ENCODE data around the gene PGM5. TPM values are rescaled to one million over a fixed set of nuclear protein-coding genes. Genes with fewer than 3 reads are reported as not detected.

The PGM5 gene
- total RNA-seq, 1 donor from 2014 or later, result not detected

DNA sequence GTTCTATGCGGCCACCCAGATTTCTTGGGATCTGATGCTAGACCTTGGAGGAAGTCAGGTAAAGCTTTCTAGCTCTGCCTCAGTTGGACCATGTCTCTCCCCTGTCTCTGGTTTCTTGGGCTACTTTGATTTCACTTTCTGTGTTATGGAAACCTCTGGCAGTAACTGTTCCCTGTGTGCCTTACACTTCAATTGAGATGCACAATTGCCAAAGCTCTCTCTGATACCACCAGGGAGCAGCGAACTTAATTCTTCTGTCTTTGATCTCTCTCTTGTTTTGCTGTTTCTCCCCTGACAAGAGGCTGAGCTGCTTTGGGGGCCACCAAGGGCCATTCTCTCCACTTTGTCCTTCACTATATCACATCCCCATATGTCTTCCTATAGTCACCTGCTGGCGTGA is 61.4 kb downstream of the PGM5 start:
- H3K36me3 Mint-ChIP-seq (ENCODE audit: low read depth), result no peaks in the 10 kb centered on the region
- H3K27me3 Mint-ChIP-seq (ENCODE audit: low read depth), result peaks cover 12% of the 10 kb centered on the region
- TF ChIP-seq, protein P1, sequence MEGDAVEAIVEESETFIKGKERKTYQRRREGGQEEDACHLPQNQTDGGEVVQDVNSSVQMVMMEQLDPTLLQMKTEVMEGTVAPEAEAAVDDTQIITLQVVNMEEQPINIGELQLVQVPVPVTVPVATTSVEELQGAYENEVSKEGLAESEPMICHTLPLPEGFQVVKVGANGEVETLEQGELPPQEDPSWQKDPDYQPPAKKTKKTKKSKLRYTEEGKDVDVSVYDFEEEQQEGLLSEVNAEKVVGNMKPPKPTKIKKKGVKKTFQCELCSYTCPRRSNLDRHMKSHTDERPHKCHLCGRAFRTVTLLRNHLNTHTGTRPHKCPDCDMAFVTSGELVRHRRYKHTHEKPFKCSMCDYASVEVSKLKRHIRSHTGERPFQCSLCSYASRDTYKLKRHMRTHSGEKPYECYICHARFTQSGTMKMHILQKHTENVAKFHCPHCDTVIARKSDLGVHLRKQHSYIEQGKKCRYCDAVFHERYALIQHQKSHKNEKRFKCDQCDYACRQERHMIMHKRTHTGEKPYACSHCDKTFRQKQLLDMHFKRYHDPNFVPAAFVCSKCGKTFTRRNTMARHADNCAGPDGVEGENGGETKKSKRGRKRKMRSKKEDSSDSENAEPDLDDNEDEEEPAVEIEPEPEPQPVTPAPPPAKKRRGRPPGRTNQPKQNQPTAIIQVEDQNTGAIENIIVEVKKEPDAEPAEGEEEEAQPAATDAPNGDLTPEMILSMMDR (IDR thresholded peaks at IDR 0.05), result no peak
- H3K27ac Mint-ChIP-seq (ENCODE audit: unreplicated experiment), result no peak overlapping the region
- no peak overlapping the region for H3K4me3 Mint-ChIP-seq (ENCODE audit: unreplicated experiment)
- H3K4me1 Mint-ChIP-seq (ENCODE audit: low read depth), result no peaks in the 10 kb centered on the region
- peaks cover 2% of the 10 kb centered on the region for H3K9me3 Mint-ChIP-seq (ENCODE audit: low read depth)
- DNase-seq (ENCODE audit: low spot score), result no peak

DNA sequence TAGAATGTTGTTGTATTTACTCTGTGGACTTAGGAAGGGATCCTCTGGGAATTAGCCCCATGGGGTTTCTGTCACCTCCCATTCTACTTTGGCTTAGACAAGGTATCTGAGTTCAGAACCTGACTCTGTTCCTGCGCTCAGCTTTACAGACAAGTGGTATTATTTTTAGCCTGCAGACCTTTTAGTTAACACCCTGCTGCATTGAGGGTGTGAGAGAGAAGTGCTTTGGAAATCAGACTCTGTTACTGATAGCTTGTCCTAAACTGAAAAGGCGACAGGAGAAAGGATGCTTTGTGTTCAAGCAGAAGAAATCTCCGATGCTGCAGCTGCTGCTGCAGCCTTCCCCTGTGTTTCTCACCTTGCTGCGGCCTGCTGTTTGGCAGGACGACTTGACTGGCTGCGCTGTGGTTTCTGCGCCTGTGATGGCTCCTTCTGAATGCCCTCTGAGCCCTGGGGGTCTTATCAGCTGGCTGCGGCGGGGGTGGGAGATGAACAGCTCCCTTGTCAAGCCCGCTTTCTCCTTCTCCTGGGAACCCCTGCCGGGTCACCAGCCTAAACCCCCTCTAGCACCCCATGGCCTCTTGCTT is 61.9 kb downstream of the PGM5 start:
- peaks cover 12% of the 10 kb centered on the region for H3K27me3 Mint-ChIP-seq (ENCODE audit: low read depth)

DNA sequence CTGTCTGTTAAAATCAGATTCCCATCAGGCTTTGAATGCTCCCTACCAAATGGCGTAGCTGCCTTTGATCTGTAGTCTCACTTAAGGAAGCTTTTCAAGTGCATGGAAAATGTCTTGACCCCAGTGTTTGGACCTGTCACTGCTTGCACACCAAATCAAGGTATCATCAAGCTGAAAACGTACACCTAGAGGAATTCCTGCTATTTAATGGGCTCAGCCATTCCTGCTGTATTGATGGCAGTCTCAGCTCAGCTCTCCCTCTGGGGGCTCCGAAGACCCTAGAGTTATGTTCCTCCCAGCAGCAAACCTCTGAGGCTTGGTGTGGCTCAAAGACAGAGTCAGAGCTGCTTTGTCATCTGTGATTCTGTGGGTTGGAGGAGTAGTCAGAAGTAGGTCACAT is 63.5 kb downstream of the PGM5 start:
- H3K27me3 Mint-ChIP-seq (ENCODE audit: low read depth), result peaks cover 13% of the 10 kb centered on the region
- DNase-seq (ENCODE audit: low spot score), result no peak
- no peaks in the 10 kb centered on the region for H3K4me1 Mint-ChIP-seq (ENCODE audit: low read depth)
- no peak overlapping the region for H3K27ac Mint-ChIP-seq (ENCODE audit: unreplicated experiment)
- peaks cover 4% of the 10 kb centered on the region for H3K9me3 Mint-ChIP-seq (ENCODE audit: low read depth)
- no peak overlapping the region for H3K4me3 Mint-ChIP-seq (ENCODE audit: unreplicated experiment)
- TF ChIP-seq, protein P1 (IDR thresholded peaks at IDR 0.05), result no peak
- H3K36me3 Mint-ChIP-seq (ENCODE audit: low read depth), result no peaks in the 10 kb centered on the region

More for the DNA sequence above, 61.9 kb downstream of the PGM5 start:
- H3K4me1 Mint-ChIP-seq (ENCODE audit: low read depth), result no peaks in the 10 kb centered on the region
- H3K36me3 Mint-ChIP-seq (ENCODE audit: low read depth), result no peaks in the 10 kb centered on the region
- H3K27ac Mint-ChIP-seq (ENCODE audit: unreplicated experiment), result no peak overlapping the region
- no peak for DNase-seq (ENCODE audit: low spot score)
- H3K4me3 Mint-ChIP-seq (ENCODE audit: unreplicated experiment), result no peak overlapping the region
- H3K9me3 Mint-ChIP-seq (ENCODE audit: low read depth), result peaks cover 4% of the 10 kb centered on the region
- TF ChIP-seq, protein P1 (IDR thresholded peaks at IDR 0.05), result no peak

DNA sequence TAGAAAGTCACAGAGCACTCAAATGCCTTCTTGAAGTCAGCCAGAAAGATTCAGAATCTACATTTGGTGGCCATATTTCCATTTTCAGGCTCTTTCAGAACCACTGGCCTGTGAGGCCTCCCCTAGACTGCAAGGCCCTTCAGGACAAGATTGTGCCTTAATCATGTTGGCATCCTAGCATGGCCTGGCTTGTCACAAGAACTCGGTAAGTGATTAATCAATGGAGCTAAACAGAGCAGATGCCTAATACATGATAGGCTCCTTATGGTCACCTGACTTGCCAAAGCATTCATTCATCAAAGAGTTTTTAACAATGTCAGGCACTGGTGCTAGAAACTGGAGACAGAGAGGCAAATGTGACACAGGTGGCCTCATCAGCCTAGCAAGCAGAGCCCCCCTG is 70.3 kb downstream of the PGM5 start:
- H3K9me3 Mint-ChIP-seq (ENCODE audit: low read depth), result peaks cover 4% of the 10 kb centered on the region
- TF ChIP-seq, protein P1 (IDR thresholded peaks at IDR 0.05), result no peak
- H3K27me3 Mint-ChIP-seq (ENCODE audit: low read depth), result peaks cover 13% of the 10 kb centered on the region
- H3K4me1 Mint-ChIP-seq (ENCODE audit: low read depth), result no peaks in the 10 kb centered on the region
- no peak overlapping the region for H3K4me3 Mint-ChIP-seq (ENCODE audit: unreplicated experiment)
- H3K27ac Mint-ChIP-seq (ENCODE audit: unreplicated experiment), result no peak overlapping the region
- no peaks in the 10 kb centered on the region for H3K36me3 Mint-ChIP-seq (ENCODE audit: low read depth)
- DNase-seq (ENCODE audit: low spot score), result no peak

DNA sequence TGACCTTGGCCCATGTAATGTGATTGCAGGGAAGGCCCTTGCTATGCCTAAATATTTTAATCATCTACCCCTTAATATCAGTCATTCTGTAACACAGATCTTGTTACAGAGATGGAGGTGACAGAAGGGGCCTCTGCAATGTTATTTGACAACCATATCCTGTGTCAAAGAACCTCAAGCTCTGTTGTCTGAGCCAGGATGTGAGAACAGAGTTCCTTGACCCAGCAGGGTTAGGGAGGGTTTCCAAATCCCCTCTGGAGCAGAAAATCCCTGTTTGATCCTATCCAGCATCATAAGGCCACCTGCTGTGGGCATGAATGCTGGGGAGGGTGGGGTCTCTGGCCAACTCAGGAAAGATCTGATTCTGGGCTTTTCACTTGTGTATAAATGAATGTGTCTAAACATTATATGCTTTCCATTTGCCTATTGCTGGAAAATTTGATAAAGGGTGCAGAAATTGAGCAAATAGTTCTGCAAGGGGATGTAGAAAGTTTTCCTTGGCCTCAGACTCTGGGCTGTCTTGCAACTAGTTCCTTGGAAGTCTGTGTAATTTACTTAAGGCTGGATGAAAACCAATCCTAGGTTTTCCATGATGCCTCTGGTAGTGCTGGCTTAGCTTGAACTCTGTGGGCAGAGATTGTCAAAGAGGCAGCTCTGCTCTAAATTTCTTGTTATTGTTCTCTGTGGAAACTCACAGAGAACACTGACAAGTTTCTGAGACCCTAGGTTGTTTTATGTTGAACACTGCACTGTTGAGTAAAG is 71.0 kb downstream of the PGM5 start:
- no peak overlapping the region for H3K4me3 Mint-ChIP-seq (ENCODE audit: unreplicated experiment)
- no peaks in the 10 kb centered on the region for H3K4me1 Mint-ChIP-seq (ENCODE audit: low read depth)
- DNase-seq (ENCODE audit: low spot score), result no peak
- TF ChIP-seq, protein P1 (IDR thresholded peaks at IDR 0.05), result no peak
- H3K27ac Mint-ChIP-seq (ENCODE audit: unreplicated experiment), result no peak overlapping the region
- H3K36me3 Mint-ChIP-seq (ENCODE audit: low read depth), result no peaks in the 10 kb centered on the region
- peaks cover 13% of the 10 kb centered on the region for H3K27me3 Mint-ChIP-seq (ENCODE audit: low read depth)
- H3K9me3 Mint-ChIP-seq (ENCODE audit: low read depth), result peaks cover 4% of the 10 kb centered on the region

All from chondrocyte (in vitro differentiated cells).